Fibroblast of lung (primary cell): ENCODE measurements around the gene FGR.

Source experiments
- CTCF ChIP-seq, 2 donors: IDR thresholded peaks in 1 of 2; conservative IDR thresholded peaks in 1 of 2; 1 replicate in 1 of 2; 2 replicates in 1 of 2; pipeline ENCODE4 v1.5.1; 2011 to 2012; ENCODE audit warnings: low read length in 2 of 2, control low read depth in 1 of 2, inconsistent platforms in 1 of 2, low read depth in 1 of 2, mild to moderate bottlenecking in 1 of 2
- EZH2 ChIP-seq: IDR thresholded peaks from 2 replicates; pipeline ENCODE4 v1.5.1; 2012; ENCODE audit warnings: low read length, control low read depth, mild to moderate bottlenecking; ENCODE audit errors: missing control alignments

GRCh38 chr1:27678747-27679146 is 43.8 kb upstream of the FGR start:
- TF ChIP-seq CTCF (conservative IDR thresholded peaks at IDR 0.05 in 1 of 2, IDR thresholded peaks at IDR 0.05 in 1 of 2; ENCODE audit: low read depth in 1 of 2, low read length in 2 of 2) (no peak), EZH2 (no peak)
